Subcutaneous adipose tissue (tissue), 4 donors: ENCODE data around the gene SETD5. TPM values are rescaled to one million over a fixed set of nuclear protein-coding genes. Genes with fewer than 3 reads are reported as not detected.

ENCODE experiments used
- total RNA-seq, 4 donors: library from RNA; depleted of rRNA; stranded (reverse); fragments of >200 nt; gene quantifications; one replicate each; pipeline ENCODE4 v1.1.0, GENCODE V29; 2016
- TF ChIP-seq, protein P1 (sequence below): fragments of 450-650 bp; IDR thresholded peaks from one replicate; pipeline ENCODE4 v1.5.1; 2016; ENCODE audit warnings: low read depth, mild to moderate bottlenecking, control low read depth, antibody characterized with exemption, moderate library complexity

Gene SETD5
- total RNA-seq, 4 donors from 2014 or later, result 73.5 to 211 (median 91.7) TPM

- TF ChIP-seq, protein P1, sequence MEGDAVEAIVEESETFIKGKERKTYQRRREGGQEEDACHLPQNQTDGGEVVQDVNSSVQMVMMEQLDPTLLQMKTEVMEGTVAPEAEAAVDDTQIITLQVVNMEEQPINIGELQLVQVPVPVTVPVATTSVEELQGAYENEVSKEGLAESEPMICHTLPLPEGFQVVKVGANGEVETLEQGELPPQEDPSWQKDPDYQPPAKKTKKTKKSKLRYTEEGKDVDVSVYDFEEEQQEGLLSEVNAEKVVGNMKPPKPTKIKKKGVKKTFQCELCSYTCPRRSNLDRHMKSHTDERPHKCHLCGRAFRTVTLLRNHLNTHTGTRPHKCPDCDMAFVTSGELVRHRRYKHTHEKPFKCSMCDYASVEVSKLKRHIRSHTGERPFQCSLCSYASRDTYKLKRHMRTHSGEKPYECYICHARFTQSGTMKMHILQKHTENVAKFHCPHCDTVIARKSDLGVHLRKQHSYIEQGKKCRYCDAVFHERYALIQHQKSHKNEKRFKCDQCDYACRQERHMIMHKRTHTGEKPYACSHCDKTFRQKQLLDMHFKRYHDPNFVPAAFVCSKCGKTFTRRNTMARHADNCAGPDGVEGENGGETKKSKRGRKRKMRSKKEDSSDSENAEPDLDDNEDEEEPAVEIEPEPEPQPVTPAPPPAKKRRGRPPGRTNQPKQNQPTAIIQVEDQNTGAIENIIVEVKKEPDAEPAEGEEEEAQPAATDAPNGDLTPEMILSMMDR, result no peak
Observed at GRCh38 chr3:9428411-9428810, 31.0 kb downstream of the SETD5 start.

DNA sequence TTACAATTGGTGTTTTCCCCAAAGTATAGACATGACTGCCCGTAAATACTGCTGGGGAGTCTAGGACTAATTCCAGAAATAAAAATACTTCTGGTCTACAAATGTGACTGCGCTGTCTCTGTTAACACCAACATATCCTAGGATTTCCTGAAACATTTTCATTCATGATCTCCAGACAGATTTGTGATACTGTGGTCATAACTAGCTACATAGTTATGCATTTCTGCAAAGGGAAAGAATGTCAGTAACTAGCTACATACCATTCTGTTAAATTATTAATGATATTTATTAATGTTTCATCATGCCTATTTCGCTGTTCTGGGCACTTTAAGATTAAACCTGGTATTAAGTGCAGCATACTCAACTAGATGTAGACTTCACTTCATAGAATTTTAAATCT lies 33.3 kb downstream of the SETD5 start:
- TF ChIP-seq, protein P1, result no peak

- TF ChIP-seq, protein P1, result no peak
Observed at GRCh38 chr3:9433627-9434521, 36.5 kb downstream of the SETD5 start.

GRCh38 chr3:9435316-9435715 lies 37.9 kb downstream of the SETD5 start:
- TF ChIP-seq, protein P1, result no peak

DNA sequence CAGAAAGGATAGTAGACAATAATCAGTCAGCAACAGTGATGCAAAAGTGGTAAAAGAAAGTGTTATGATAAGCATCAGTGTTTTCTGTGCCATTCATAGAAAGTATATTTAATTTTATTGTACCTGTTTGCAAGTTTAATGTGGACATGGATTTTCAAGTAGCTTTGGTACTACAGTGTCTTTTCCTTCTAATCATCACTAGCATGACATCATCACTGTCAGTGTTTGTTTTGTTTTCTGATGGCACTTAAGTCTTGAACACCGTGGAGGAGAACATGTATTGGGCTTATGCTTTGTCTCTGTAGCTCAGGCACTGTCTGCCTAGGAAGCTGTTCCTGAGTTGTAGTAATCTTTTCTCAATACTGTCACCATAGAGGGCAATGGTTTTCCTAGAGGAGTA lies 41.9 kb downstream of the SETD5 start:
- TF ChIP-seq, protein P1, result no peak

DNA sequence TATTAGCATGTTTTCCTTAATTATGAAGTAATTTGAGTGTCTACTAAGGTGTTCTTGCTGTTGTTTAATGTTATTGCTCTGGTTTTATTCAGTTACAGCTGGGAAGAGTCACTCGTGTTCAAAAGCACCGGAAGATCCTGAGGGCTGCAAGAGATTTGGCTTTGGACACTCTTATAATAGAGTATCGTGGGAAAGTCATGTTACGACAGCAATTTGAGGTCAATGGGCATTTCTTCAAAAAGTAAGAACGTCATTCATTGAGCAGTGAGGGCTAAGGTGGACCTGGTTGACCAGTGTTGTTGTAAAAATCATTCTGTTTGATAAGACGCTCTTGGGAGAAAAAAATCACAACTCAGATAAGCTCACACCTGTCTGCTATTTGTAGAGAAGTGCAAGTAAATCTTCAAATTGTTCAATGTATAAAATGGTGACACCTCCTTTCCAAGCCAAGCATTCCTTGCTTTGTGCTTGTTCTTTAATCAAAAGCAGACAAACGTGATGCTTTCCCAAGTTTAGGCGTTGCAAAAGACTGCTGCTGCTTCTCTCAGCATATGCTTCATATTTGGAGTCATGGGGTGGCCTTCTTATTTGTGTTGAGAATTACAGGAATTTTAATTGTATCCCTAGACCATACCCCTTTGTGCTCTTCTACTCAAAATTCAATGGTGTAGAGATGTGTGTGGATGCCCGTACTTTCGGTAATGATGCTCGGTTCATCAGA lies 44.2 kb downstream of the SETD5 start:
- TF ChIP-seq, protein P1, result no peak

GRCh38 chr3:9448071-9448470 lies 50.7 kb downstream of the SETD5 start:
- TF ChIP-seq, protein P1, result no peak
